T follicular helper cell (primary cell): Measurements from ENCODE around the gene KIAA0408.
"Not testable (repeated sequence)": the region's sequence is repeated elsewhere in the genome, so short reads cannot be mapped to it uniquely, and the experiment has no call there.

Experiments used
- DNase-seq: peaks from one replicate; pipeline ENCODE4 v3.0.0-alpha.2; 2020; ENCODE audit warnings: low read depth

The KIAA0408 gene

GRCh38 chr6:127463056-127463455 lies 3.9 kb upstream of the KIAA0408 start:
- DNase-seq = no peak

GRCh38 chr6:127462376-127462775 lies 3.2 kb upstream of the KIAA0408 start:
- DNase-seq = no peak

- no peak for DNase-seq
These were observed 1.3 kb upstream of the KIAA0408 start for GRCh38 chr6:127460465-127460864.

- DNase-seq = no peak
These were observed 372 bp downstream of the KIAA0408 start for GRCh38 chr6:127458817-127459216.

GRCh38 chr6:127458222-127458621 lies 967 bp downstream of the KIAA0408 start:
- no peak for DNase-seq

- no peak for DNase-seq
These were observed 1.6 kb downstream of the KIAA0408 start for GRCh38 chr6:127457456-127458064.

- no peak for DNase-seq
These were observed 2.7 kb downstream of the KIAA0408 start for GRCh38 chr6:127456465-127456864.

GRCh38 chr6:127453845-127454619 lies 5.2 kb downstream of the KIAA0408 start:
- DNase-seq = no peak

- no peak for DNase-seq
These were observed 6.4 kb downstream of the KIAA0408 start for GRCh38 chr6:127452803-127453202.

- no peak for DNase-seq
These were observed 7.8 kb downstream of the KIAA0408 start for GRCh38 chr6:127451388-127451787.

GRCh38 chr6:127447780-127448179 lies 11.4 kb downstream of the KIAA0408 start:
- no peak for DNase-seq

- DNase-seq = no peak
These were observed 12.8 kb downstream of the KIAA0408 start for GRCh38 chr6:127446356-127446755.

- no peak for DNase-seq
These were observed 17.3 kb downstream of the KIAA0408 start for GRCh38 chr6:127441881-127442280.

- no peak for DNase-seq
These were observed 19.5 kb downstream of the KIAA0408 start for GRCh38 chr6:127439718-127440117.

GRCh38 chr6:127436578-127437110 lies 22.5 kb downstream of the KIAA0408 start:
- no peak for DNase-seq

GRCh38 chr6:127435626-127436220 lies 23.5 kb downstream of the KIAA0408 start:
- no peak for DNase-seq

GRCh38 chr6:127434651-127435050 lies 24.5 kb downstream of the KIAA0408 start:
- no peak for DNase-seq

GRCh38 chr6:127428562-127428961 lies 30.6 kb downstream of the KIAA0408 start:
- not testable (repeated sequence) for DNase-seq

- no peak for DNase-seq
These were observed 35.3 kb downstream of the KIAA0408 start for GRCh38 chr6:127423921-127424320.

GRCh38 chr6:127421164-127421563 lies 38.0 kb downstream of the KIAA0408 start:
- DNase-seq = not testable (repeated sequence)

GRCh38 chr6:127420556-127420955 lies 38.6 kb downstream of the KIAA0408 start:
- DNase-seq = peak; percentile 27

- DNase-seq = no peak
These were observed 44.1 kb downstream of the KIAA0408 start for GRCh38 chr6:127415096-127415495.

GRCh38 chr6:127413123-127413522 lies 46.1 kb downstream of the KIAA0408 start:
- DNase-seq = not testable (repeated sequence)
